Right lobe of liver (tissue), 4 donors: ENCODE data around the gene MFSD11.
"Not testable (repeated sequence)": the region's sequence is repeated elsewhere in the genome, so short reads cannot be mapped to it uniquely, and the experiment has no call there.

Experiments
- POLR2A ChIP-seq: fragments of 450-650 bp; IDR thresholded peaks from one replicate; pipeline ENCODE4 v1.6.1; 2017; ENCODE audit warnings: antibody characterized with exemption, mild to moderate bottlenecking
- TF ChIP-seq, protein P1 (sequence below), 4 donors: fragments of 200-600 bp in 3 of 4; fragments of 450-650 bp in 1 of 4; IDR thresholded peaks; one replicate each; pipeline versions ENCODE4 v1.5.1 to v1.8.0; 2016 to 2022; ENCODE audit warnings: antibody characterized with exemption in 4 of 4, mild to moderate bottlenecking in 2 of 4
- donor health status: DM: no; HTN: no; CAD: no.
- donor health status: DM: no; HTN: no; CAD: no.
- donor health status: DM: no; HTN: yes; CAD: no.

DNA sequence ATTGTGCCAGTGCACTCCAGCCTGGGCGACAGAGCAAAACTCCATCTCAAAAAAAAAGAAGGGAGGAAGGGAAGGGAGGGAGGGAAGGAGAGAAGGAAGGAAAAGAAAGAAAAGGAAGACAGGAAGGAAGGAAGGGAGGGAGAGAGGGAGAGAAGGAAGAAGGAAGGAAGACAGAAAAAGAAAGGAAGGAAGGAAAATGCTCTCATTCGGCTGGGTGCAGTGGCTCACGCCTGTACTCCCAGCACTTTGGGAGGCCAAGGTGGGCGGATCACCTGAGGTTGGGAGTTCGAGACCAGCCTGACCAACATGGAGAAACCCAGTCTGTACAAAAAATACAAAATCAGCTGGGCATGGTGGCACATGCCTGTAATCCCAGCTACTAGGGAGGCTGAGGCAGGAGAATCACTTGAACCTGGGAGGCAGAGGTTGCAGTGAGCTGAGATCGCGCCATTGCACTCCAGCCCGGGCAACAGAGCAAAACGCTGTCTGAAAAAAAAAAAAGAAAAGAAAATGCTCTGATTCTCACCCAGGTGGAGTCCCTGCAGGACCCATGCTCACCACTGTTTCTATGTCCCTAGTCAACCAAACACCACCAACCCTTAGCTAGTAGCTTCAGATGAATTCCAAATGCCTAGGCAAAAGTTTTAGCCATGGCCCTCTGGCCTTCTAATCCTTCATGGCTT is 78.1 kb downstream of the MFSD11 start:
- TF ChIP-seq, protein P1, sequence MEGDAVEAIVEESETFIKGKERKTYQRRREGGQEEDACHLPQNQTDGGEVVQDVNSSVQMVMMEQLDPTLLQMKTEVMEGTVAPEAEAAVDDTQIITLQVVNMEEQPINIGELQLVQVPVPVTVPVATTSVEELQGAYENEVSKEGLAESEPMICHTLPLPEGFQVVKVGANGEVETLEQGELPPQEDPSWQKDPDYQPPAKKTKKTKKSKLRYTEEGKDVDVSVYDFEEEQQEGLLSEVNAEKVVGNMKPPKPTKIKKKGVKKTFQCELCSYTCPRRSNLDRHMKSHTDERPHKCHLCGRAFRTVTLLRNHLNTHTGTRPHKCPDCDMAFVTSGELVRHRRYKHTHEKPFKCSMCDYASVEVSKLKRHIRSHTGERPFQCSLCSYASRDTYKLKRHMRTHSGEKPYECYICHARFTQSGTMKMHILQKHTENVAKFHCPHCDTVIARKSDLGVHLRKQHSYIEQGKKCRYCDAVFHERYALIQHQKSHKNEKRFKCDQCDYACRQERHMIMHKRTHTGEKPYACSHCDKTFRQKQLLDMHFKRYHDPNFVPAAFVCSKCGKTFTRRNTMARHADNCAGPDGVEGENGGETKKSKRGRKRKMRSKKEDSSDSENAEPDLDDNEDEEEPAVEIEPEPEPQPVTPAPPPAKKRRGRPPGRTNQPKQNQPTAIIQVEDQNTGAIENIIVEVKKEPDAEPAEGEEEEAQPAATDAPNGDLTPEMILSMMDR (IDR thresholded peaks at IDR 0.05), result not testable (repeated sequence)
- not testable (repeated sequence) for TF ChIP-seq POLR2A
